ENCODE data around the gene APOA5.
"Not testable (repeated sequence)": the region's sequence is repeated elsewhere in the genome, so short reads cannot be mapped to it uniquely, and the experiment has no call there.

The APOA5 gene, protein sequence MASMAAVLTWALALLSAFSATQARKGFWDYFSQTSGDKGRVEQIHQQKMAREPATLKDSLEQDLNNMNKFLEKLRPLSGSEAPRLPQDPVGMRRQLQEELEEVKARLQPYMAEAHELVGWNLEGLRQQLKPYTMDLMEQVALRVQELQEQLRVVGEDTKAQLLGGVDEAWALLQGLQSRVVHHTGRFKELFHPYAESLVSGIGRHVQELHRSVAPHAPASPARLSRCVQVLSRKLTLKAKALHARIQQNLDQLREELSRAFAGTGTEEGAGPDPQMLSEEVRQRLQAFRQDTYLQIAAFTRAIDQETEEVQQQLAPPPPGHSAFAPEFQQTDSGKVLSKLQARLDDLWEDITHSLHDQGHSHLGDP

GRCh38 chr11:116791813-116792143 is at the start of gene APOA5:
Gene APOA5, minus strand, starts transcription at chr11:116791879. Its CDS starts 19 bp downstream, at chr11:116791860.
- DNase-seq, result no peak

- DNase-seq, result no peak
Observed at GRCh38 chr11:116840746-116841296, 49.1 kb upstream of the APOA5 start.

DNA sequence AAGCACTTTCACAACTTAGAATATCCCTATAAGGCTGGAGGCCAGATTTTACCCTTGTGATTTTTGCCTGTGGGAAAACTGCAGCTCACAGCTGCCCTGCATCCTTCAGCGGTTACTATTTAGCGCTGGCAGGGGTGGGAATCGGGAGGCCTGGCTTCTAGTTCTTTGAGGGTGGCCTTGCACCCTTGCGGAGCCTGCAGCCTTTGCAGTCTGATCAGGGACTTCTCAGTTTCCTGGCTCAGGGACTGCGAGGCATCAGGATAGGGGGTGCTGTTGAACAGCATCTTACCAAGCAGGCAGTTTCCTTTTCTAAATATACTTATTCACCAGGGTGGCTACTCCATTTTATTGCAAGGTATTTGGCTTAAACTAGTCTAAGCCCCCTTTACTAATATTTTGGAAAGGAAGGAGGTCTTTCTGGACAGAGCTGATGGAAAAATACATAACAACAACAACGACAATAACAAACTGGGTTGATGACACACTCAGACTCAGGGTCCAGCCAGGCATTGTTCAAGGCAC is 48.6 kb upstream of the APOA5 start:
- peak; percentile 37 for DNase-seq

DNA sequence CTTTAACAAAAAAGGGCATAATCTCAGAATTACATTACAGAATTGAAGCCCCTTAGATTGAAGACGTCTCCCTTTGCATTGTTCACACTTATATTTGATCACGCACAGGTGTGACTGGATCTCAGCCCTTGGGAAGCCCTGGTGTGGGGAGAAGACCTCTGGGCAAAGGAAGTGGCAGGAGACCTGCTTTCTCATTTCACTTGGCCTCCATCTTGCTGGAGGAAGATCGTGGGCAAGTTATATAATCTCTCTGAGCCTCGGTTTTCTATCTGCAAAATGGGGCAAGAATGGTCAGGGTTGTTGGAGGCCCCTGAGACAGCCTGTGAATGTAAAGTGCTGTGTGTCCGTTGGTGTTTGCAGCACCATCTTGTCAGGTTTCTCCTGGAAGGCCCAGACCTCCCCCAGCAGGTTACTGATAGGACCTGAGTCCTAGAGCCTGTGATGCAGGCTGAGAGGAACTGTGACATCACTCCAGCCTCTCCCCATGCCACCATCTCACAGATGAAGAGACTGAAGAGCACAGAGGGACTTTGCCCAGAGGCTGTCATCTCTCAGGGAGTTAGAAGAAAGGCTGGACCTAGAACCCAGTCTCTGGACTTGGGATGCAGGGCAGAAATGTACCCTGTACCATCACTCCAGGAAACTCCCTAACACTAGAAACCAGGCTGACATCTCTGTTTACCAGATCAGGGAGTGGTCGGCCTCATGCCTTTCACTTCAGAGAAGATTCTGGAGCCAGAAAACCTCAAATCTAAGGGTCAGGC is 46.8 kb upstream of the APOA5 start:
- DNase-seq, result no peak

- DNase-seq, result no peak
Observed at GRCh38 chr11:116837231-116838091, 45.8 kb upstream of the APOA5 start, which contains the start of gene APOA1. Gene APOA1, minus strand, starts transcription at chr11:116837622. Its CDS starts 235 bp downstream, at chr11:116837387.

DNA sequence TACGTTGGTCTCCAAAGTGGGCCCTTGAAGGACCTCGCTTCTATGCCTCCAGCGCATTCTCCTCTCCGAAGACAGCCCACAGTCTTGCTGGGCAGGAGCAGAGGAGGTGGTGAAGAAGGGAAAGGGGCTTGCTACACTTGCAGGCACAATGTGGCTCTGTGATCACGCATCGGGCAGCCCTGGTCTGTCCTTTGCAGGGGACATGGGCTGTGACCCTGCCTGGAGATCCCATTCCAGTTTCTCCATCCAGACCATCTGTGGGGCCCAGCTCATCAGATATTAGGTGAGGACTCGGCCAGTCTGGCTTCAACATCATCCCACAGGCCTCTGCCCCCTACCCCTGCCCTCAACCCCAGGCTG is 44.9 kb upstream of the APOA5 start:
- no peak for DNase-seq

DNA sequence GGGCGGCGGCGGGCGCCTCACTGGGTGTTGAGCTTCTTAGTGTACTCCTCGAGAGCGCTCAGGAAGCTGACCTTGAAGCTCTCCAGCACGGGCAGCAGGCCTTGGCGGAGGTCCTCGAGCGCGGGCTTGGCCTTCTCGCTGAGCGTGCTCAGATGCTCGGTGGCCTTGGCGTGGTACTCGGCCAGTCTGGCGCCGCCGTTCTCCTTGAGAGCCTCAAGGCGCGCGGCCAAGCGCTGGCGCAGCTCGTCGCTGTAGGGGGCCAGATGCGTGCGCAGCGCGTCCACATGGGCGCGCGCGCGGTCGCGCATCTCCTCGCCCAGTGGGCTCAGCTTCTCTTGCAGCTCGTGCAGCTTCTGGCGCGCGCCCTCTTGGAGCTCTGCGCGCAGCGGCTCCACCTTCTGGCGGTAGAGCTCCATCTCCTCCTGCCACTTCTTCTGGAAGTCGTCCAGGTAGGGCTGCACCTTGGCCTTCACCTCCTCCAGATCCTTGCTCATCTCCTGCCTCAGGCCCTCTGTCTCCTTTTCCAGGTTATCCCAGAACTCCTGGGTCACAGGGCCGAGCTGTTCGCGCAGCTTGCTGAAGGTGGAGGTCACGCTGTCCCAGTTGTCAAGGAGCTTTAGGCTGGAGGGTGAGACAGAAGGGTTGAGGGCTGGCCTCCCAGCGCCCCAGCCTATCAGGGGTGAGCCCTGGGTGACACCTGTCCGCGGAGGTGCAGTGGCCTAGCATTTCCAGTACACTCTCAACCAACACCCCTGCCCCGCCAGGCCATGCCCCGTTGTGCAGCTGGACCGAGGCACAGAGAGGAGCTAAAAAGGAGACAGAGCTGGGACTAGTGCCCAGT is 44.3 kb upstream of the APOA5 start:
- peak; percentile 99 for DNase-seq

GRCh38 chr11:116835042-116835772 is 43.5 kb upstream of the APOA5 start:
- DNase-seq, result peak; percentile 27

DNA sequence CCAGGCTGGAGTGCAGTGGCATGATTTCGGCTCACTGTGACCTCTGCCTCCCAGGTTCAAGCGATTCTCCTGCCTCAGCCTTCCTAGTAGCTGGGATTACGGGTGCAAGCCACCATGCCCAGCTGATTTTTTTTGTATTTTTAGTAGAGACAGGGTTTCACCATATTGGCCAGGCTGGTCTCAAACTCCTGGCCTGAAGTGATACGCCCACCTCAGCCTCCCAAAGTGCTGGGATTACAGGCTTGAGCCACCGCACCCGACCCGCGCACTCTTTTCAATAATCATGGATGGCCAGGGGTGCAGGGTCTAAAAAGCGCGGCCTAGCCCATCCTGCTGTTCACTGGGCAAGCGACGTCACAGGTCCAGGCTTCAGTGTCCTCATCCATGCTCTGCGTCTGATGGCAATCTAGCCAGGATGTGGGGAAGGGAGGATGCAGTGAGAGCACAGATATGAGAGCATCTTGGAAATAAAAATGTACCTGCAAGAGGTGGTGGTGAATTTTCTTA is 42.9 kb upstream of the APOA5 start:
- not testable (repeated sequence) for DNase-seq

GRCh38 chr11:116833816-116834534 is 42.3 kb upstream of the APOA5 start:
- DNase-seq, result no peak

GRCh38 chr11:116833491-116833815 is 41.8 kb upstream of the APOA5 start:
- no peak for DNase-seq

- DNase-seq, result peak; percentile 75
Observed at GRCh38 chr11:116832350-116833290, 40.9 kb upstream of the APOA5 start.

DNA sequence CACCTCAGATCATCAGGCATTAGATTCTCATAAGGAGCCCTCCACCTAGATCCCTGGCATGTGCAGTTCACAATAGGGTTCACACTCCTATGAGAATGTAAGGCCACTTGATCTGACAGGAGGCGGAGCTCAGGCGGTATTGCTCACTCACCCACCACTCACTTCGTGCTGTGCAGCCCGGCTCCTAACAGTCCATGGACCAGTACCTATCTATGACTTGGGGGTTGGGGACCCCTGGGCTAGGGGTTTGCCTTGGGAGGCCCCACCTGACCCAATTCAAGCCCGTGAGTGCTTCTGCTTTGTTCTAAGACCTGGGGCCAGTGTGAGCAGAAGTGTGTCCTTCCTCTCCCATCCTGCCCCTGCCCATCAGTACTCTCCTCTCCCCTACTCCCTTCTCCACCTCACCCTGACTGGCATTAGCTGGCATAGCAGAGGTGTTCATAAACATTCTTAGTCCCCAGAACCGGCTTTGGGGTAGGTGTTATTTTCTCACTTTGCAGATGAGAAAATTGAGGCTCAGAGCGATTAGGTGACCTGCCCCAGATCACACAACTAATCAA is 40.2 kb upstream of the APOA5 start:
- no peak for DNase-seq

DNA sequence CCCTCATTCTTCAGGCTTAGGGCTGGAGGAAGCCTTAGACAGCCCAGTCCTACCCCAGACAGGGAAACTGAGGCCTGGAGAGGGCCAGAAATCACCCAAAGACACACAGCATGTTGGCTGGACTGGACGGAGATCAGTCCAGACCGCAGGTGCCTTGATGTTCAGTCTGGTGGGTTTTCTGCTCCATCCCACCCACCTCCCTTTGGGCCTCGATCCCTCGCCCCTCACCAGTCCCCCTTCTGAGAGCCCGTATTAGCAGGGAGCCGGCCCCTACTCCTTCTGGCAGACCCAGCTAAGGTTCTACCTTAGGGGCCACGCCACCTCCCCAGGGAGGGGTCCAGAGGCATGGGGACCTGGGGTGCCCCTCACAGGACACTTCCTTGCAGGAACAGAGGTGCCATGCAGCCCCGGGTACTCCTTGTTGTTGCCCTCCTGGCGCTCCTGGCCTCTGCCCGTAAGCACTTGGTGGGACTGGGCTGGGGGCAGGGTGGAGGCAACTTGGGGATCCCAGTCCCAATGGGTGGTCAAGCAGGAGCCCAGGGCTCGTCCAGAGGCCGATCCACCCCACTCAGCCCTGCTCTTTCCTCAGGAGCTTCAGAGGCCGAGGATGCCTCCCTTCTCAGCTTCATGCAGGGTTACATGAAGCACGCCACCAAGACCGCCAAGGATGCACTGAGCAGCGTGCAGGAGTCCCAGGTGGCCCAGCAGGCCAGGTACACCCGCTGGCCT is 38.7 kb upstream of the APOA5 start:
- DNase-seq, result no peak

DNA sequence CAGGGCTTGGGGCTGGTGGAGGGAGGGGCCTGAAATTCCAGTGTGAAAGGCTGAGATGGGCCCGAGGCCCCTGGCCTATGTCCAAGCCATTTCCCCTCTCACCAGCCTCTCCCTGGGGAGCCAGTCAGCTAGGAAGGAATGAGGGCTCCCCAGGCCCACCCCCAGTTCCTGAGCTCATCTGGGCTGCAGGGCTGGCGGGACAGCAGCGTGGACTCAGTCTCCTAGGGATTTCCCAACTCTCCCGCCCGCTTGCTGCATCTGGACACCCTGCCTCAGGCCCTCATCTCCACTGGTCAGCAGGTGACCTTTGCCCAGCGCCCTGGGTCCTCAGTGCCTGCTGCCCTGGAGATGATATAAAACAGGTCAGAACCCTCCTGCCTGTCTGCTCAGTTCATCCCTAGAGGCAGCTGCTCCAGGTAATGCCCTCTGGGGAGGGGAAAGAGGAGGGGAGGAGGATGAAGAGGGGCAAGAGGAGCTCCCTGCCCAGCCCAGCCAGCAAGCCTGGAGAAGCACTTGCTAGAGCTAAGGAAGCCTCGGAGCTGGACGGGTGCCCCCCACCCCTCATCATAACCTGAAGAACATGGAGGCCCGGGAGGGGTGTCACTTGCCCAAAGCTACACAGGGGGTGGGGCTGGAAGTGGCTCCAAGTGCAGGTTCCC is 38.0 kb upstream of the APOA5 start, which contains the start of gene APOC3:
TSS of gene APOC3 (plus strand) at position 383 of the 659 bp plus-strand sequence. CDS start 676 bp downstream, outside the sequence.
- peak; percentile 16 for DNase-seq

- DNase-seq, result no peak
Observed at GRCh38 chr11:116828632-116829524, 37.2 kb upstream of the APOA5 start.

Data from NCI-H69 (cell line).